ENCODE measurements around the gene AKR7A2.

- TF ChIP-seq CTCF (IDR thresholded peaks at IDR 0.05; ENCODE audit: insufficient read depth, low read length): no peak
- TF ChIP-seq POLR2AphosphoS5 (IDR thresholded peaks at IDR 0.05; ENCODE audit: low read depth): no peak
Measured at GRCh38 chr1:19347533-19348172, 35.7 kb upstream of the AKR7A2 start.

Data from HL-60 (cell line).